GM18519 (cell line): ENCODE data around the gene BIN1.
A peak's percentile ranks its signal among the peaks of the same experiment; 100 is the strongest.
"Not testable (repeated sequence)": the region's sequence is repeated elsewhere in the genome, so short reads cannot be mapped to it uniquely, and the experiment has no call there.

Experiments used
- ATAC-seq: cut with Tn5 transposase; IDR thresholded peaks from one replicate; pipeline ENCODE4 v1.9.1; 2021; ENCODE audit warnings: mild to moderate bottlenecking, moderate library complexity; ENCODE audit not compliant: unreplicated experiment, low FRiP score

The BIN1 gene

GRCh38 chr2:127034883-127035611 lies 71.9 kb downstream of the BIN1 start:
- ATAC-seq = no peak

GRCh38 chr2:127034051-127034450 lies 72.9 kb downstream of the BIN1 start:
- no peak for ATAC-seq

GRCh38 chr2:127032621-127033020 lies 74.3 kb downstream of the BIN1 start:
- ATAC-seq = no peak

GRCh38 chr2:127029350-127030051 lies 77.5 kb downstream of the BIN1 start:
- ATAC-seq = no peak

- ATAC-seq = not testable (repeated sequence)
Observed at GRCh38 chr2:127028745-127029144, 78.2 kb downstream of the BIN1 start.

- no peak for ATAC-seq
Observed at GRCh38 chr2:127027715-127028114, 79.2 kb downstream of the BIN1 start.

GRCh38 chr2:127025359-127026166 lies 81.4 kb downstream of the BIN1 start:
- peak; percentile 91 for ATAC-seq

- ATAC-seq = no peak
Observed at GRCh38 chr2:127024769-127025358, 82.1 kb downstream of the BIN1 start.

- ATAC-seq = no peak
Observed at GRCh38 chr2:127023504-127023903, 83.5 kb downstream of the BIN1 start.

- ATAC-seq = no peak
Observed at GRCh38 chr2:127022817-127023216, 84.1 kb downstream of the BIN1 start.

- no peak for ATAC-seq
Observed at GRCh38 chr2:127020536-127020935, 86.4 kb downstream of the BIN1 start.

- ATAC-seq = no peak
Observed at GRCh38 chr2:127017548-127017947, 89.4 kb downstream of the BIN1 start.

- ATAC-seq = no peak
Observed at GRCh38 chr2:127016329-127016728, 90.6 kb downstream of the BIN1 start.

GRCh38 chr2:127015106-127015910 lies 91.6 kb downstream of the BIN1 start:
- no peak for ATAC-seq

GRCh38 chr2:127014630-127015029 lies 92.3 kb downstream of the BIN1 start:
- ATAC-seq = no peak

- no peak for ATAC-seq
Observed at GRCh38 chr2:127014224-127014623, 92.7 kb downstream of the BIN1 start.

GRCh38 chr2:127012868-127013267 lies 94.1 kb downstream of the BIN1 start:
- no peak for ATAC-seq

- ATAC-seq = no peak
Observed at GRCh38 chr2:127012215-127012614, 94.7 kb downstream of the BIN1 start.

GRCh38 chr2:127011796-127012195 lies 95.2 kb downstream of the BIN1 start:
- ATAC-seq = no peak

GRCh38 chr2:127011231-127011661 lies 95.7 kb downstream of the BIN1 start:
- no peak for ATAC-seq
